ENCODE measurements around the gene CPZ. TPM values are rescaled to one million over a fixed set of nuclear protein-coding genes. Genes with fewer than 3 reads are reported as not detected.

CPZ gene
- polyA plus RNA-seq, 1 donor (not counting 4 experiments of a cell fraction or from before 2014, with no cell fraction given): not detected

DNA sequence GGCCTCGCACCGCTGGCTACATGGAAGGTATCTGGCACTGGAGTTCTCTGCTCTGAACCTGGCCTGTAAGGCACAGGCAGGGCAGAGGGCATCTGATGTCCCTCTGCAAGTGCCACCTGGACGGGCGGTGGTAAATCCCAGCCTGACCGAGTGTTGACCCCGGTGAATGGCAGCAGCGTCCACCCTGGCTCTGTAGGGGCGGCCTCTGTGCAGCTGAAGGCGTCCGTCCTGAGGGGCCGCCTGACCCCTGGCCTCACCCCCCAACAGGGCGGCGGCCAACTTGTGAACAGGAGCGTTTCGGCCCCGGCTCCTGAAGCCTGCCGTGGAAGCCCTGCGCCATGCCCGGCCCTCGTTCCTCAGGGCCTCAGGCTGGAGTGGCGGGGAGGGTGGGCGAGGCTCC is 51.4 kb downstream of the CPZ start:
- H3K9ac ChIP-seq (ENCODE audit: control insufficient read depth, extremely low read depth, insufficient read depth, low read length): no peak overlapping the region
- H3K4me3 ChIP-seq (ENCODE audit: control insufficient read depth in 2 of 3, extremely low read depth in 1 of 3, insufficient read depth in 2 of 3, low read depth in 1 of 3, low read length in 3 of 3): no peak overlapping the region
- no peak for TF ChIP-seq EZH2 (IDR thresholded peaks at IDR 0.05; ENCODE audit: low read length)
- TF ChIP-seq, protein P1, sequence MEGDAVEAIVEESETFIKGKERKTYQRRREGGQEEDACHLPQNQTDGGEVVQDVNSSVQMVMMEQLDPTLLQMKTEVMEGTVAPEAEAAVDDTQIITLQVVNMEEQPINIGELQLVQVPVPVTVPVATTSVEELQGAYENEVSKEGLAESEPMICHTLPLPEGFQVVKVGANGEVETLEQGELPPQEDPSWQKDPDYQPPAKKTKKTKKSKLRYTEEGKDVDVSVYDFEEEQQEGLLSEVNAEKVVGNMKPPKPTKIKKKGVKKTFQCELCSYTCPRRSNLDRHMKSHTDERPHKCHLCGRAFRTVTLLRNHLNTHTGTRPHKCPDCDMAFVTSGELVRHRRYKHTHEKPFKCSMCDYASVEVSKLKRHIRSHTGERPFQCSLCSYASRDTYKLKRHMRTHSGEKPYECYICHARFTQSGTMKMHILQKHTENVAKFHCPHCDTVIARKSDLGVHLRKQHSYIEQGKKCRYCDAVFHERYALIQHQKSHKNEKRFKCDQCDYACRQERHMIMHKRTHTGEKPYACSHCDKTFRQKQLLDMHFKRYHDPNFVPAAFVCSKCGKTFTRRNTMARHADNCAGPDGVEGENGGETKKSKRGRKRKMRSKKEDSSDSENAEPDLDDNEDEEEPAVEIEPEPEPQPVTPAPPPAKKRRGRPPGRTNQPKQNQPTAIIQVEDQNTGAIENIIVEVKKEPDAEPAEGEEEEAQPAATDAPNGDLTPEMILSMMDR (optimal IDR thresholded peaks at IDR 0.05 in 1 of 3, IDR thresholded peaks at IDR 0.05 in 1 of 3, conservative IDR thresholded peaks at IDR 0.05 in 1 of 3; ENCODE audit: extremely low read depth in 1 of 3, insufficient read depth in 2 of 3, low read length in 3 of 3): no peak
- FAIRE-seq: no peak
- H3K9me1 ChIP-seq (ENCODE audit: control insufficient read depth, extremely low read depth, insufficient read depth, low read length): no peaks in the 10 kb centered on the region
- dilution Hi-C loops (cut with MboI; ENCODE audit: extremely low pct_ligation_motif_present, low sequenced_read_pairs): no loop called here
- H3K9me3 ChIP-seq (ENCODE audit: control insufficient read depth, low read depth, low read length): peaks cover 3% of the 10 kb centered on the region
- no peaks in the 10 kb centered on the region for H4K20me1 ChIP-seq (ENCODE audit: control insufficient read depth, extremely low read depth, insufficient read depth, low read length)
- H3K79me2 ChIP-seq (ENCODE audit: control insufficient read depth, insufficient read depth, low read length): no peaks in the 10 kb centered on the region
- no peaks in the 10 kb centered on the region for H3K4me1 ChIP-seq (ENCODE audit: control insufficient read depth, extremely low read depth, insufficient read depth, low read length)
- no peak overlapping the region for H2AFZ ChIP-seq (ENCODE audit: control insufficient read depth, low read length)
- H3K4me2 ChIP-seq (ENCODE audit: control insufficient read depth, extremely low read depth, insufficient read depth, low read depth, low read length): no peak overlapping the region
- no peaks in the 10 kb centered on the region for H3K36me3 ChIP-seq (ENCODE audit: control insufficient read depth in 2 of 2, extremely low read depth in 1 of 2, insufficient read depth in 2 of 2, low read length in 2 of 2)
- no peak for DNase-seq (ENCODE audit: low read depth, low spot score)
- no peak overlapping the region for H3K27ac ChIP-seq (ENCODE audit: control insufficient read depth, insufficient read depth, low read length)
- H3K27me3 ChIP-seq (ENCODE audit: control insufficient read depth, extremely low read depth, insufficient read depth, low read length): no peaks in the 10 kb centered on the region

- Histone ChIP-seq H3K36me3 (ENCODE audit: control insufficient read depth in 2 of 2, extremely low read depth in 1 of 2, insufficient read depth in 2 of 2, low read length in 2 of 2) (no peaks in the 10 kb centered on the region), H3K79me2 (ENCODE audit: control insufficient read depth, insufficient read depth, low read length) (no peaks in the 10 kb centered on the region), H3K4me2 (ENCODE audit: control insufficient read depth, extremely low read depth, insufficient read depth, low read depth, low read length) (no peak overlapping the region), H3K9me3 (ENCODE audit: control insufficient read depth, low read depth, low read length) (peaks cover 3% of the 10 kb centered on the region), H3K4me3 (ENCODE audit: control insufficient read depth in 2 of 3, extremely low read depth in 1 of 3, insufficient read depth in 2 of 3, low read depth in 1 of 3, low read length in 3 of 3) (no peak overlapping the region), H3K27ac (ENCODE audit: control insufficient read depth, insufficient read depth, low read length) (no peak overlapping the region), H3K27me3 (ENCODE audit: control insufficient read depth, extremely low read depth, insufficient read depth, low read length) (no peaks in the 10 kb centered on the region), H3K9me1 (ENCODE audit: control insufficient read depth, extremely low read depth, insufficient read depth, low read length) (no peaks in the 10 kb centered on the region), H4K20me1 (ENCODE audit: control insufficient read depth, extremely low read depth, insufficient read depth, low read length) (no peaks in the 10 kb centered on the region), H3K9ac (ENCODE audit: control insufficient read depth, extremely low read depth, insufficient read depth, low read length) (no peak overlapping the region), H3K4me1 (ENCODE audit: control insufficient read depth, extremely low read depth, insufficient read depth, low read length) (no peaks in the 10 kb centered on the region), H2AFZ (ENCODE audit: control insufficient read depth, low read length) (no peak overlapping the region)
- dilution Hi-C loops (cut with MboI; ENCODE audit: extremely low pct_ligation_motif_present, low sequenced_read_pairs): no loop called here
- FAIRE-seq (no peak), DNase-seq (ENCODE audit: low read depth, low spot score) (no peak)
- no peak for TF ChIP-seq EZH2 (IDR thresholded peaks at IDR 0.05; ENCODE audit: low read length)
Observed at GRCh38 chr4:8644461-8644891, 51.9 kb downstream of the CPZ start.
